NCI-H1048 (cell line): ENCODE results near the gene ZFYVE28.
"Not testable (repeated sequence)": the region's sequence is repeated elsewhere in the genome, so short reads cannot be mapped to it uniquely, and the experiment has no call there.

ENCODE experiments used
- DNase-seq: peaks from one replicate; lab custom pipeline; 2025; lab: John Stamatoyannopoulos, UW

Gene ZFYVE28

GRCh38 chr4:2446656-2447564 is 28.5 kb upstream of the ZFYVE28 start:
- no peak for DNase-seq

GRCh38 chr4:2445571-2445970 is 27.1 kb upstream of the ZFYVE28 start:
- no peak for DNase-seq

- DNase-seq: no peak
Measured at GRCh38 chr4:2445130-2445529, 26.7 kb upstream of the ZFYVE28 start.

- DNase-seq: no peak
Measured at GRCh38 chr4:2443956-2444740, 25.7 kb upstream of the ZFYVE28 start.

- DNase-seq: no peak
Measured at GRCh38 chr4:2443061-2443730, 24.8 kb upstream of the ZFYVE28 start.

- DNase-seq: no peak
Measured at GRCh38 chr4:2442175-2442993, 23.9 kb upstream of the ZFYVE28 start.

- DNase-seq: no peak
Measured at GRCh38 chr4:2441393-2442174, 23.1 kb upstream of the ZFYVE28 start.

- no peak for DNase-seq
Measured at GRCh38 chr4:2438822-2439718, 20.6 kb upstream of the ZFYVE28 start.

- DNase-seq: no peak
Measured at GRCh38 chr4:2437475-2438215, 19.2 kb upstream of the ZFYVE28 start.

GRCh38 chr4:2436761-2437474 is 18.5 kb upstream of the ZFYVE28 start:
- DNase-seq: no peak

GRCh38 chr4:2436301-2436700 is 17.9 kb upstream of the ZFYVE28 start:
- DNase-seq: no peak

GRCh38 chr4:2434420-2434819 is 16.0 kb upstream of the ZFYVE28 start:
- no peak for DNase-seq

- no peak for DNase-seq
Measured at GRCh38 chr4:2433609-2434350, 15.3 kb upstream of the ZFYVE28 start.

GRCh38 chr4:2432991-2433530 is 14.6 kb upstream of the ZFYVE28 start:
- no peak for DNase-seq

- DNase-seq: no peak
Measured at GRCh38 chr4:2432004-2432403, 13.6 kb upstream of the ZFYVE28 start.

GRCh38 chr4:2429945-2430757 is 11.7 kb upstream of the ZFYVE28 start:
- DNase-seq: not testable (repeated sequence)
